Measurements from ENCODE around the gene ATP8A1.

DNA sequence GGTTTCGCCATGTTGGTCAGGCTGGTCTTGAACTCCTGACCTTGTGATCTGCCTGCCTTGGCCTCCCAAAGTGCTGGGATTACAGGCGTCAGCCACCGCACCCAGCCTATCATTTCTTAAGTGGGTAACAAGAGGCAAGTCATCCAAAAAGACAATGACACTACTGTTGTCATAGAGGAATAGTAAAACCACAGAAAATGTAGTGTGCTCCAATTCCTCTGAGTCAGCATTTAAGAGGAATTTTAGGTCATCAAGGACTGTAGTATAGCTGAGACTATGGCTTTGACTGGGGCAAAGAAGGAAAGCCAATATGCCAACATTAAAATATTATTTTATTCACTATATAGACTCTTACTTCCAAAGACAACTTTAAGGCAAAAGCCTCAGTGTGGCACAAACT is 48.4 kb downstream of the ATP8A1 start:
- TF ChIP-seq, protein P1, sequence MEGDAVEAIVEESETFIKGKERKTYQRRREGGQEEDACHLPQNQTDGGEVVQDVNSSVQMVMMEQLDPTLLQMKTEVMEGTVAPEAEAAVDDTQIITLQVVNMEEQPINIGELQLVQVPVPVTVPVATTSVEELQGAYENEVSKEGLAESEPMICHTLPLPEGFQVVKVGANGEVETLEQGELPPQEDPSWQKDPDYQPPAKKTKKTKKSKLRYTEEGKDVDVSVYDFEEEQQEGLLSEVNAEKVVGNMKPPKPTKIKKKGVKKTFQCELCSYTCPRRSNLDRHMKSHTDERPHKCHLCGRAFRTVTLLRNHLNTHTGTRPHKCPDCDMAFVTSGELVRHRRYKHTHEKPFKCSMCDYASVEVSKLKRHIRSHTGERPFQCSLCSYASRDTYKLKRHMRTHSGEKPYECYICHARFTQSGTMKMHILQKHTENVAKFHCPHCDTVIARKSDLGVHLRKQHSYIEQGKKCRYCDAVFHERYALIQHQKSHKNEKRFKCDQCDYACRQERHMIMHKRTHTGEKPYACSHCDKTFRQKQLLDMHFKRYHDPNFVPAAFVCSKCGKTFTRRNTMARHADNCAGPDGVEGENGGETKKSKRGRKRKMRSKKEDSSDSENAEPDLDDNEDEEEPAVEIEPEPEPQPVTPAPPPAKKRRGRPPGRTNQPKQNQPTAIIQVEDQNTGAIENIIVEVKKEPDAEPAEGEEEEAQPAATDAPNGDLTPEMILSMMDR (IDR thresholded peaks at IDR 0.05; ENCODE audit: borderline replicate concordance, extremely low read depth, low read length, poor library complexity, severe bottlenecking), result no peak
- no peak for TF ChIP-seq EZH2 (IDR thresholded peaks at IDR 0.05; ENCODE audit: borderline replicate concordance, low read depth, low read length, severe bottlenecking)
